ENCODE data around the gene PPP3CA.

GRCh38 chr4:101306764-101307615, 40.3 kb downstream of the PPP3CA start:
- TF ChIP-seq CTCF (IDR thresholded peaks at IDR 0.05) (no peak), POLR2A (IDR thresholded peaks at IDR 0.05) (no peak)

Measured in lower leg skin (tissue), 3 donors.